Smooth muscle cell (in vitro differentiated cells): ENCODE results near the gene KPNA1. TPM values are rescaled to one million over a fixed set of nuclear protein-coding genes. Genes with fewer than 3 reads are reported as not detected.

Experiments
- DNase-seq: peaks from one replicate; lab custom pipeline; 2025; ENCODE audit not compliant: unreplicated experiment; lab: John Stamatoyannopoulos, UW
- H2AFZ ChIP-seq: fragments of 200-600 bp; sonication (generic); 2 replicates; pipeline ENCODE4 v1.6.0; 2016; ENCODE audit warnings: antibody characterized with exemption, low read depth, mild to moderate bottlenecking
- H3F3A ChIP-seq: fragments of 200-600 bp; sonication (generic); 2 replicates; pipeline ENCODE4 v1.6.0; 2017; ENCODE audit warnings: antibody characterized with exemption, low read depth
- H3K27ac ChIP-seq: fragments of 200-600 bp; sonication (generic); 2 replicates; pipeline ENCODE4 v1.5.1; 2016; ENCODE audit warnings: low read depth, mild to moderate bottlenecking
- H3K27me3 ChIP-seq: fragments of 200-600 bp; sonication (generic); 2 replicates; pipeline ENCODE4 v1.6.1; 2016; ENCODE audit warnings: low read depth, mild to moderate bottlenecking
- H3K36me3 ChIP-seq: fragments of 200-600 bp; sonication (generic); 2 replicates; pipeline ENCODE4 v1.5.1; 2016; ENCODE audit warnings: low read depth
- H3K4me1 ChIP-seq: fragments of 200-600 bp; sonication (generic); 2 replicates; pipeline ENCODE4 v1.5.1; 2016; ENCODE audit warnings: low read depth
- H3K4me2 ChIP-seq: fragments of 200-600 bp; sonication (generic); 2 replicates; pipeline ENCODE4 v1.6.0; 2016; ENCODE audit warnings: mild to moderate bottlenecking
- H3K4me3 ChIP-seq: fragments of 200-600 bp; sonication (generic); 2 replicates; pipeline ENCODE4 v1.5.1; 2016; ENCODE audit warnings: mild to moderate bottlenecking
- H3K79me2 ChIP-seq: fragments of 200-600 bp; sonication (generic); 2 replicates; pipeline ENCODE4 v1.6.0; 2016; ENCODE audit warnings: low read depth, mild to moderate bottlenecking
- H3K9ac ChIP-seq: fragments of 200-600 bp; sonication (generic); 2 replicates; pipeline ENCODE4 v1.6.0; 2016; ENCODE audit warnings: low read depth
- H3K9me3 ChIP-seq: fragments of 200-600 bp; sonication (generic); replicated peaks from 2 replicates; pipeline ENCODE4 v1.5.1; 2016; ENCODE audit warnings: low read depth
- H4K20me1 ChIP-seq: fragments of 200-600 bp; sonication (generic); 2 replicates; pipeline ENCODE4 v1.6.0; 2016; ENCODE audit warnings: low read depth
- CTCF ChIP-seq: fragments of 200-600 bp; sonication (generic); IDR thresholded peaks from 2 replicates; pipeline ENCODE4 v1.5.1; 2017; ENCODE audit warnings: borderline replicate concordance, mild to moderate bottlenecking, antibody characterized with exemption; ENCODE audit not compliant: insufficient read depth, poor library complexity, severe bottlenecking
- WGBS: methylation state at CpG from one replicate; pipeline ENCODE4 v1.1.7; 2016; ENCODE audit warnings: low lambda C conversion rate; 5-methylcytosine and 5-hydroxymethylcytosine counted together
- polyA plus RNA-seq: library from polyadenylated mRNA; unstranded; fragments of >200 nt; fragmentation: Nextera tagmentation; extraction: Ambion mirVana; gene quantifications from 2 replicates; pipeline ENCODE4 v1.2.1, GENCODE V29; 2016
- total RNA-seq: library from RNA; depleted of rRNA; stranded (reverse); fragments of >200 nt; gene quantifications from 2 replicates; pipeline ENCODE4 v1.2.3, GENCODE V29; 2014

The KPNA1 gene
- total and polyA plus RNA-seq, 2 experiments from 2014 or later, result 34.6 to 37.9 TPM

GRCh38 chr3:122394173-122394572 is 120.6 kb downstream of the KPNA1 start:
- no peaks in the 10 kb centered on the region for H3K27me3 ChIP-seq
- no peak for DNase-seq
- H3K9ac ChIP-seq, result peak overlapping the region; percentile 71
- peak overlapping the region; percentile 87 for H3K27ac ChIP-seq
- peak overlapping the region; percentile 13 for H3K4me2 ChIP-seq
- H3K36me3 ChIP-seq, result no peaks in the 10 kb centered on the region
- peaks cover 10% of the 10 kb centered on the region for H3K79me2 ChIP-seq
- peaks cover 22% of the 10 kb centered on the region for H3K4me1 ChIP-seq
- no peak overlapping the region for H3K4me3 ChIP-seq
- no peaks in the 10 kb centered on the region for H3K9me3 ChIP-seq
- peaks cover 28% of the 10 kb centered on the region for H3F3A ChIP-seq
- 0% methylated on average over 1 of the region's 1 CpG for WGBS
- H4K20me1 ChIP-seq, result peaks cover 14% of the 10 kb centered on the region
- no peak for TF ChIP-seq CTCF
- peak overlapping the region; percentile 66 for H2AFZ ChIP-seq

GRCh38 chr3:122392868-122393844 is 121.6 kb downstream of the KPNA1 start:
- peak overlapping the region; percentile 66 for H2AFZ ChIP-seq
- H3K9me3 ChIP-seq, result no peaks in the 10 kb centered on the region
- peaks cover 22% of the 10 kb centered on the region for H3K4me1 ChIP-seq
- H3K27ac ChIP-seq, result peak overlapping the region; percentile 87
- TF ChIP-seq CTCF, result peak; percentile 67
- H3K4me3 ChIP-seq, result no peak overlapping the region
- peak overlapping the region; percentile 13 for H3K4me2 ChIP-seq
- H4K20me1 ChIP-seq, result peaks cover 21% of the 10 kb centered on the region
- no peaks in the 10 kb centered on the region for H3K27me3 ChIP-seq
- peak overlapping the region; percentile 71 for H3K9ac ChIP-seq
- 52% methylated on average over 2 of the region's 2 CpGs for WGBS
- DNase-seq, result no peak
- no peaks in the 10 kb centered on the region for H3K36me3 ChIP-seq
- peaks cover 13% of the 10 kb centered on the region for H3K79me2 ChIP-seq
- H3F3A ChIP-seq, result peaks cover 28% of the 10 kb centered on the region

- 71% methylated on average over 2 of the region's 2 CpGs for WGBS
Observed at GRCh38 chr3:122391681-122392446, 122.9 kb downstream of the KPNA1 start.

More at GRCh38 chr3:122391681-122392446, 122.9 kb downstream of the KPNA1 start:
- H3F3A ChIP-seq, result peaks cover 28% of the 10 kb centered on the region
- H2AFZ ChIP-seq, result no peak overlapping the region
- no peaks in the 10 kb centered on the region for H3K27me3 ChIP-seq
- peaks cover 22% of the 10 kb centered on the region for H3K4me1 ChIP-seq
- no peak overlapping the region for H3K4me2 ChIP-seq
- no peaks in the 10 kb centered on the region for H3K9me3 ChIP-seq
- no peak overlapping the region for H3K4me3 ChIP-seq
- no peaks in the 10 kb centered on the region for H3K36me3 ChIP-seq
- no peak for DNase-seq
- no peak for TF ChIP-seq CTCF
- H3K9ac ChIP-seq, result no peak overlapping the region
- H4K20me1 ChIP-seq, result peaks cover 34% of the 10 kb centered on the region
- peaks cover 23% of the 10 kb centered on the region for H3K79me2 ChIP-seq
- H3K27ac ChIP-seq, result peak overlapping the region; percentile 87
